ENCODE results near the gene ADAMTSL2.

ADAMTSL2 gene

GRCh38 chr9:133608889-133609288 lies 74.4 kb downstream of the ADAMTSL2 start:
- DNase-seq, result no peak

GRCh38 chr9:133609311-133610098 lies 75.0 kb downstream of the ADAMTSL2 start, which contains the start of gene FAM163B:
TSS of gene FAM163B (minus strand) at chr9:133609389. CDS start at chr9:133580223, 29,166 bp downstream.
- no peak for DNase-seq

- no peak for DNase-seq
These were observed 76.3 kb downstream of the ADAMTSL2 start for GRCh38 chr9:133610845-133611244.

- no peak for DNase-seq
These were observed 77.5 kb downstream of the ADAMTSL2 start for GRCh38 chr9:133612051-133612450.

GRCh38 chr9:133612816-133613215 lies 78.3 kb downstream of the ADAMTSL2 start:
- no peak for DNase-seq

GRCh38 chr9:133613432-133613831 lies 78.9 kb downstream of the ADAMTSL2 start:
- no peak for DNase-seq

GRCh38 chr9:133614056-133614455 lies 79.6 kb downstream of the ADAMTSL2 start:
- no peak for DNase-seq

- no peak for DNase-seq
These were observed 80.2 kb downstream of the ADAMTSL2 start for GRCh38 chr9:133614678-133615077.

- DNase-seq, result no peak
These were observed 80.7 kb downstream of the ADAMTSL2 start for GRCh38 chr9:133615186-133615585.

- no peak for DNase-seq
These were observed 81.2 kb downstream of the ADAMTSL2 start for GRCh38 chr9:133615606-133616188.

GRCh38 chr9:133616643-133617405 lies 82.3 kb downstream of the ADAMTSL2 start:
- DNase-seq, result no peak

- no peak for DNase-seq
These were observed 84.2 kb downstream of the ADAMTSL2 start for GRCh38 chr9:133618726-133619125.

GRCh38 chr9:133619791-133620190 lies 85.3 kb downstream of the ADAMTSL2 start:
- peak; percentile 7 for DNase-seq

- DNase-seq, result no peak
These were observed 87.3 kb downstream of the ADAMTSL2 start for GRCh38 chr9:133621725-133622267.

- DNase-seq, result no peak
These were observed 88.1 kb downstream of the ADAMTSL2 start for GRCh38 chr9:133622555-133622954.

Measured in EL (cell line).